ENCODE data around the gene NXT1. TPM values are rescaled to one million over a fixed set of nuclear protein-coding genes. Genes with fewer than 3 reads are reported as not detected.

NXT1 gene
- total and polyA plus RNA-seq, 10 donors, result 14.6 to 37.4 (median 26.5) TPM

GRCh38 chr20:23369072-23369823 lies 18.7 kb downstream of the NXT1 start:
- WGBS, 5 donors, result 93 to 97% (median 95%) methylated on average over 14 of the region's 14 CpGs
- no peak for DNase-seq
- no peak for TF ChIP-seq POLR2A (IDR thresholded peaks at IDR 0.05)
- TF ChIP-seq POLR2AphosphoS5 (IDR thresholded peaks at IDR 0.05), result peak in 2 of 3 donors; percentile 29 to 60
- Histone ChIP-seq H3K36me3 (peaks cover 0 to 95% (median 67%) of the 10 kb centered on the region in 6 donors), H3K4me3 (no peak overlapping the region), H3K27me3 (replicated peaks in 1 of 7) (no peaks in the 10 kb centered on the region), H3K27ac (no peak overlapping the region), H3K9me3 (no peaks in the 10 kb centered on the region), H3K4me1 (peaks cover 13 to 40% (median 27%) of the 10 kb centered on the region in 6 donors)
- intact Hi-C loops (cut with DNase I; ENCODE audit: low total_unique reads), result loop anchor here (5.0 kb wide), 1 partner anchor 48 kb away; no protein-coding TSS in a partner anchor

- no peak for DNase-seq
- no peaks in the 10 kb centered on the region for H3K9me3 ChIP-seq
- H3K36me3 ChIP-seq, result peaks cover 0 to 94% (median 61%) of the 10 kb centered on the region in 6 donors
- H3K4me1 ChIP-seq, result peaks cover 13 to 34% (median 22%) of the 10 kb centered on the region in 6 donors
- WGBS, 5 donors, result 94 to 96% (median 95%) methylated on average over 5 of the region's 5 CpGs
- TF ChIP-seq POLR2AphosphoS5 (IDR thresholded peaks at IDR 0.05), result peak in 2 of 3 donors; percentile 23 to 26
- no peak for TF ChIP-seq POLR2A (IDR thresholded peaks at IDR 0.05)
- intact Hi-C loops (cut with DNase I; ENCODE audit: low total_unique reads), result no loop called here
- no peak overlapping the region for H3K4me3 ChIP-seq
- H3K27ac ChIP-seq, result no peak overlapping the region
- no peaks in the 10 kb centered on the region for H3K27me3 ChIP-seq (replicated peaks in 1 of 7)
Observed at GRCh38 chr20:23370274-23370673, 19.7 kb downstream of the NXT1 start.

- WGBS, 5 donors, result 74 to 97% (median 93%) methylated on average over 3 of the region's 3 CpGs
- Histone ChIP-seq H3K4me3 (no peak overlapping the region), H3K9me3 (no peaks in the 10 kb centered on the region), H3K27ac (no peak overlapping the region), H3K27me3 (replicated peaks in 1 of 7) (no peaks in the 10 kb centered on the region), H3K36me3 (peaks cover 0 to 94% (median 57%) of the 10 kb centered on the region in 6 donors), H3K4me1 (peaks cover 10 to 28% (median 16%) of the 10 kb centered on the region in 6 donors)
- no peak for TF ChIP-seq POLR2AphosphoS5 (IDR thresholded peaks at IDR 0.05)
- TF ChIP-seq CTCF (IDR thresholded peaks at IDR 0.05 in 8 of 11, conservative IDR thresholded peaks at IDR 0.05 in 3 of 11), result no peak
- TF ChIP-seq POLR2A (IDR thresholded peaks at IDR 0.05), result no peak
- intact Hi-C loops (cut with DNase I; ENCODE audit: low total_unique reads), result no loop called here
- DNase-seq, result no peak
Observed at GRCh38 chr20:23370873-23371272, 20.3 kb downstream of the NXT1 start.

- intact Hi-C loops (cut with DNase I; ENCODE audit: low total_unique reads), result no loop called here
- H3K27me3 ChIP-seq (replicated peaks in 1 of 7), result no peaks in the 10 kb centered on the region
- 63 to 79% (median 72%) methylated on average over 4 of the region's 4 CpGs for WGBS, 5 donors
- peaks cover 0 to 99% (median 60%) of the 10 kb centered on the region in 6 donors for H3K36me3 ChIP-seq
- TF ChIP-seq CTCF (IDR thresholded peaks at IDR 0.05 in 8 of 11, conservative IDR thresholded peaks at IDR 0.05 in 3 of 11), result no peak
- no peak for TF ChIP-seq POLR2AphosphoS5 (IDR thresholded peaks at IDR 0.05)
- no peak for TF ChIP-seq POLR2A (IDR thresholded peaks at IDR 0.05)
- no peak for DNase-seq
- no peak overlapping the region for H3K27ac ChIP-seq
- H3K9me3 ChIP-seq, result no peaks in the 10 kb centered on the region
- H3K4me1 ChIP-seq, result peaks cover 5 to 22% (median 10%) of the 10 kb centered on the region in 6 donors
- no peak overlapping the region for H3K4me3 ChIP-seq
Observed at GRCh38 chr20:23371496-23371895, 20.9 kb downstream of the NXT1 start.

- WGBS, 5 donors, result 78 to 89% (median 84%) methylated on average over 5 of the region's 5 CpGs
- intact Hi-C loops (cut with DNase I; ENCODE audit: low total_unique reads), result no loop called here
Observed at GRCh38 chr20:23374441-23374840, 23.9 kb downstream of the NXT1 start.

More at GRCh38 chr20:23374441-23374840, 23.9 kb downstream of the NXT1 start:
- Histone ChIP-seq H3K27ac (no peak overlapping the region), H3K4me3 (no peak overlapping the region), H3K36me3 (peaks cover 0 to 100% (median 61%) of the 10 kb centered on the region in 6 donors), H3K27me3 (replicated peaks in 1 of 7) (no peaks in the 10 kb centered on the region), H3K4me1 (peaks cover 0 to 6% (median 0%) of the 10 kb centered on the region in 6 donors), H3K9me3 (no peaks in the 10 kb centered on the region)
- TF ChIP-seq POLR2A (IDR thresholded peaks at IDR 0.05) (no peak), POLR2AphosphoS5 (IDR thresholded peaks at IDR 0.05) (peak in 1 of 3 donors; percentile 15)
- DNase-seq, result no peak
